Measurements from ENCODE around the gene RHEB.

GRCh38 chr7:151539088-151539671 is 19.5 kb upstream of the RHEB start:
- no peak for TF ChIP-seq CTCF (IDR thresholded peaks at IDR 0.05; ENCODE audit: insufficient read depth, low read length)
- no peak for TF ChIP-seq POLR2AphosphoS5 (IDR thresholded peaks at IDR 0.05; ENCODE audit: low read depth)

Data from HL-60 (cell line).